Measurements from ENCODE around the gene NXPH3.

NXPH3 gene

DNA sequence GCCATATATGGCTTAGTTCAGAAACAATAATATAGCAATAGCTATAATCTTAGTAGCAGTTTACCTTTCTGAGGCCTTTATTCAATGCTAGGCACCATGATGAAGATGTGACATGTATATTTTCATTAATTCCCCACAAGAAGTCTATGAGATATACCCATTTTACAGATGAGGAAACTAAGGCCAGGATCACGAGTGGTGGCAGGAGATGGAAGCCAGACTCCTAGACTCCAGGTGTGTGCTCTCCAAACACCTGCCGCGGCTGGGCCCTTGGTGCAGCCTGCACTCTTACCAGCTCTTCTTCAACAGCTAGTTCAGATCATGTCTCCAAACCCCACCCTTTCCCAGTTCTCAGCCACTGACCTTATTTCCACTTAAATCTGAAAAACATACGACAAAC, 15.2 kb downstream of the NXPH3 start:
- no peak for DNase-seq (ENCODE audit: low spot score)
- no peak for FAIRE-seq

DNA sequence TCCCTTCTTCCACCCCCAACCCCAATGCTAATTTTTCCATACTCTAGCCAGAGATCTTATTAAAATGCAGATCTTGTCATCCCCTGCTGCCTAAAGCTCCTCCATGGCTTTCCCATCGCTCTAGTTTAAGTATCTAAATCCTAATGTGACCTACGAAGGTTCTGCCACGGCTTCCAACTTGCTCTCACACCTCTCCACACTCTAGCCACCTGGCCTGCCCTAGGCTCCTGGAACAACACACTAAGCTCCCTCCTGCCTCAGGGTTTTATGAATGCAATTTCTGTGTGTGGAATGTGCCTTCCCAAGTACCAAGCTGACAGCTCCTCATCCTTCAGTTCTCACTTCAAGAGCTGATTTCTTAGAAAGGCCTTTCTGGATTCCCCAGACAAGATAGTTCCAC, 16.6 kb downstream of the NXPH3 start:
- FAIRE-seq (no peak), DNase-seq (ENCODE audit: low spot score) (no peak)

DNA sequence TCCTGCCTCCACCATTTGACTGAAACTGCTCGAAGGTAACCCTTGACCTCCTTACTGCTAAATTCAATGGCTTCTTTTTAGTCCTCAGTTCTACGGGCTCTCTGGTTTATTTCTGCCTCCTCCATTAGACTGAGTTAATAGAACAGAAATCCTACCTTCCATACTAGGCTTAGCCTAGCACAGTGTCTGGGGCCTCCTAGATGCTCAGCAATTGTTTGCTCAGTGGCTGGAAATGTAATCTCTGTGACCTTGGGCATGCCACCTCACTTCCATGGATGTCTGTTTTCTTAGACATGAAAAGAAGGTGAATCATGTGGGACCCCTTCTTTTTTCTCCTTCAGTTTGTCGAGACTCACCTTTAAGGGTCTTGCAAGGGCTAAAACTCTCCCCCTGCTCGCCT, 19.7 kb downstream of the NXPH3 start:
- no peak for FAIRE-seq

DNA sequence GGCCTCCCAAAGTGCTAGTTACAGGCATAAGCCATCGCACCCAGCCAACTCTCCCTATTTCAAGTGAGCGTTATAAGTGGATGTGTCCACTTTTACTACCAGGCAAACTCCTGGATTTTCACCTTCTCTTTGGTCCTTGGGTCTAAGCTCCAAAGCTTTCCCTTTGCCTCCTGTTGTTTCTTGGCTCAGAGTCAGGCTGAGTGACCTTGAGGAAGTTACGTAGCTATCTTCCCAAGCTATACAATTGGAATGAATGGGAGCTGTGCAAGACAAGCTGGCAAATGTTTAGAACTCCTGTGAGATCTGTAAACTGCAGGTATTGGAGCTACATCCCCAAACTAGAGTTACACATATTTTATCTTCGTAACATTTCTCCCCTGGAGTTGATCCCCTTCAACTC, 20.3 kb downstream of the NXPH3 start:
- DNase-seq (ENCODE audit: low spot score) (no peak), FAIRE-seq (no peak)

More for the DNA sequence above, 19.7 kb downstream of the NXPH3 start:
- DNase-seq (ENCODE audit: low spot score): no peak

DNA sequence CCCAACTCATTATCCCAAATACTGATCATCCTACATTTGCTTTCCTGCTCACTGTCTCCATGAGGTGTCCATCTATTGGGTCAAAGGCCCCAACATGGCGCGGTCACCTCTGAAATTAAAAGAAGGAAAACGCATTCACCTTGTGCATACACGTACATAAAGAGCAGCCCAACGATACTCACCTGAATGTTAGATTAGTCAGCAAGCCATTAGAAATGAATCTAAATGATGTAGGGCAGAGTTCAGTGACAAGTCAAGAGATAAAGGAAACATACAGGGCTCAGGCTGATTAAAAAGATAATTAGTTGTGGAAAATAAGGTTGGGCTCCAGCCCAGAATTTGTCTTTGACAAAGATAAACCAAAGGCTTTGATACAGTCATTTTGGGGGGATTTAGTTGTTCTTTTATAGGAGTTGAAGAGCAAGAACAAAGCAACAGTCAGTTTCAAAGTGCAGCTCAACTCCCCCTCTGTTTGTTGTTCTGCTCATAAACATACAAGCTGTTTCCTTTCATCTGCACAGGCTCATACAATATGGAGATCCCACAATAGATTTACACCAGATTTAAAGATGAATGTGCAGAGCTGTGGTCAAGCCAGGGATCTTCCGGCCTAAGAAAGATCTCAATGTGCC, 21.1 kb downstream of the NXPH3 start:
- DNase-seq (ENCODE audit: low spot score): no peak
- FAIRE-seq: no peak

DNA sequence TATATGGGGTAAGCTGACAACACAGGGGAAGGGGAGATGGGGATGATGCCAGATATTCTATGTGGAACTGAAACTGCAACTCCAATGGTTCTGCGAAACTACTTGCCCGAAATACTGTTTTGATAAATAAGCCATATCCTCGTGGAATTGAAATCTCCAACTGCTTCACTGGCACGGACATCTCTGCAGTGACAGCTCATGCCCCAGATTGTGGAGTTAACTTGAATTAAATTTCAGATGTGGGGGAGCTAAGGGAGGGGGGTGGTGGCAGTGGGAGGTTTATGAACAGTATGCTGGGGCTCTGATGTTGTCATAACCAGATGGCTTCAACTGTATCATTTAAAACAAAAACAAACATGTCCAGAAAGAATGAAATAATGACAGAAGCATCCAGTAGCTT, 21.8 kb downstream of the NXPH3 start:
- FAIRE-seq (no peak), DNase-seq (ENCODE audit: low spot score) (no peak)

DNA sequence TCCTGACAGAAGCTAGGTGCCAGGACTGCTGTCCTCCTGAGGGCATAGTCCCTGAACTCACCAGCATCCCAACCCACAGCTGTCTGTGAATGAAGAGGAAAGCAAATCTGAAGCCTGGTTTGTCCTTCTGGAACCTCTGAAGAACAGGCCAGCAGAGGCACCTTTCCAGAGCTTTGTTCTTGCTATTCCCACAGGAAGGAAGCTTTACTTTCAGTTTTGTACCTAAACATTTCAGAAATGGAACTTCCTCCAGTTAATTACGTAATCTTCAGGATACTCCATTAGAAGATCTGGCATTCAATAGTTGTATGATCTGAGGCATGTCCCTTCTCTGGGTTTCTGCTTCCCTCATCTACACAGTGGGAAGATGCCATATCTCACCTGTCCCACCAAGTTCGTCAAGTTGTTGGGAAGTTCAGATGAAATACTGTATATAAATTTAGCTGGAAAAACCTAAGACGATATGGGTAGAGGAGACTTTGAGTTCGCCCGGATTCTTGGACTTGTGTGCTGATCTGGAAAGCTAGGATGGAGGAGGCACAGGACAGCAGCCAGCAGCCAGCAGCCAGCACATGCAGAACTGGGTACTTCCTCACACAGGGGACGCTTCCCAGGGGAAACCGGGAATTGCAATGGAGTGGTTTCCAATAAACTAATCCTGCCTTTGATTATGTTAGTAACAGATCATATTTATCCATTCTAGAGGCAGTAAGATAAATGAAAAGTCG, 22.4 kb downstream of the NXPH3 start:
- DNase-seq (ENCODE audit: low spot score) (no peak), FAIRE-seq (no peak)

DNA sequence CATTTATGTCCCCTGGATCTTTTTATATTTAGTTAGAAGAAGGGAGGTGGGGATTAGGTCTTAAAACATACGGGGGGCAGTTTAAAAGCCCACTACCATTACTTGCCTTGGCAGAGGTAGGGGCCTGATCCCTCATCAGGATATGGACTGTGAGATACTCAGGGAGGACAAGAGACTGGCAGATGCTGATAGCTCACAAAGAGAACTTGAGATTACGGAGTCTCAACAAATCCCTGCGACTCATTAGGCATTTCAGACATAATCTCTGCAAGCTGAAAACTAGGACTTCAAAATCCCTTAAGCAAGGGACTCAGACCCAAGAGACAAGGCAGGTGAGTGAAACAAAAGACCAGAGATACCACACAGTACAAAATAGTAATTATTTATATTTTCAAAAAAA, 23.2 kb downstream of the NXPH3 start:
- no peak for DNase-seq (ENCODE audit: low spot score)
- no peak for FAIRE-seq

DNA sequence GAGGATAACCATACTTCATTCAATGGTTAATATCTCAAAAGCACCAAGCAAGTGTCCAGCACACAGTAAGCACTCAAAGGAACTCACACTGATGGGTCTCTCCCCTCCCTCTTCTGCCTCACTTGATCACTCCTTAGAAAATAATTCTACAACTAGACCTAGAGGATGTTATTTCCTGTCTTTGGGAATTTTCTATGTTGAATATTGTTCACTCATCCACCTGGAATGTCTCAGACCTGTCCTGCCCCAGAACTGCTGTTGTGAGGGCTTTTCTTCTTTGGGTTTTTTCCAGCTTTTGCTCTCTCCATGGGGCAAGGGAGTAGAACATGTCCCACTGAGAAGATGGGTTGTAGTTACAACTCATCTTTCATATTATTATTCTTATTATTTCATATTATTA, 25.3 kb downstream of the NXPH3 start:
- FAIRE-seq: no peak
- DNase-seq (ENCODE audit: low spot score): no peak

DNA sequence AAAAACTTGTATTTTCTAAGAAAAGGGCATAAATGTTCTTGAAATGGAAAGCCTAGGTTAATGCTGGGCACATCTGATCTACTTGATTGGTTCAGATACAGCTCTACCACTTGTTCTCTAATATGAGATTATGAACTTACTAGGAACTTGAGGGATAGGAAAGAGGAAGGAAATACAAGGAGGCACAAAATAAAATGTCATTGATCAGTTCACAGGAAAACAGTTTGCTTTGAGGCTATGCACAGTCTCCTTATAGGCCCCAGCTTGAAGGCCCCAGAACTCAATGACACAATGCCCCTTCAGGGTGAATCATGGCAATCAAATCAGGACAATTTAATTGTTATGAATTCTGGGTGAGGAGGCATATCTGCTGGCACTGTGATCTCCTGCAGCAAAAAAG, 27.1 kb downstream of the NXPH3 start:
- DNase-seq (ENCODE audit: low spot score): no peak

DNA sequence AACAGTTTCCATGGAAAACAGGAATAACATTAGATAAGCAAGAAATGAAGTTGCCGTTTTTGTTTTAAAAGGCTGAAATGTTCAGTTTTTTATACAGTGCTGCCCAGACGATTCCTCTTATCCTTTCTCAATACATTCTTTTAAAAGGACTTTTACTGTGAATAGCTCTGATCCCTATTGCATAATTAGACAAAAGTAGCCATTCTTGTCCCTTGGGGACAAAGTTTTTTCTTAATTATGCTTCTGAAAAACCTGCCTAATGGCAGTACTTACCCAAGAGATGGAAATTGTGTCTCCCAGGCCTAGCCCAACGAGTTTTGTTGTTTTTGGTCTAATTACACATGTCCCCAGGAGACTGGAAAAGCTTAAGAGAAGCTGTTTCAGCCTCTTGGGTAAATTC, 27.6 kb downstream of the NXPH3 start:
- DNase-seq (ENCODE audit: low spot score): no peak
- FAIRE-seq: no peak

More for the DNA sequence above, 27.1 kb downstream of the NXPH3 start:
- FAIRE-seq: no peak

DNA sequence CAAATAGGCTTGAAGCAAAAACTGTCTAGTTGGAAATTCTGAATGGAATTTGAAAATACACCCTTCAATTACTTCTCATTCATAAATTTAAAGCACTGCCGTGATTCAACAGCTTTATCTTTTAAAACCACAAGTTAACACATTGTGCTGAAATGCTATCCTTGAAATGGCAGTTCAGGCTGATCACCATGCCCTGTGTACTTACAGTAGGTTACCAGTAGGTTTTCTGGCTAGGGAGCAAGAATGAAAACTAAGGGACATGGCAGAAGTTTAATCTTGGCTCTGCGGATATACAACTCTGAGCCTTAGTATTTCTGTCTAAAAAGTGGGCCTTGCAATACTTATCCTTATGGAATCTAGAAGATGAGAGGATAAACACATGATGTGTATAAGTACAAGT, 28.0 kb downstream of the NXPH3 start:
- DNase-seq (ENCODE audit: low spot score) (no peak), FAIRE-seq (no peak)

DNA sequence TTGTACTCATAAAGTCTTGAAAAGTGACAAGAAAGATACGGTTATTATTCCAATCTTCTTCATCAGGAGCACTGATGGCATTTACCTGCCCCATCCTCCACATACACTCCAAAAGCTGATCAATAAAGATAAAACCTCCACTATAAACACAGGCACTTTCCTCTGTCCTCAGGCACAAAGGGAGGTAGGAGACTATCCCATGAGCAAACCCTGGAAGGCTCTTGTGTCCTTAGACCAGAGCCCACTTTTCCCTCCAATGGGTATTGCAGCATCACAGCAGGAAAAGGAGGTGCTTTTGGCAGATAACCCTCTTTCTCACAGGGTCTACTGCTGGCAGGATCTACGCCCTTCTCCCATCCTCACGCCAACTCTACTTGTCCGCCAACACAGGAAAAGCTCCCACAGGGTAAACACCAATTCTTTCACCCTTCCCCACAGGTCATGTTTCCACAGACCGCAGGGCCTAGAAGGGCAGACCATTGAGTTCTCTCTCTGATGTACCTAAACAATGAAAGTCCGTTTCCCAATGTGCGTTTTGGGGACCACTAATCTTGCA, 28.7 kb downstream of the NXPH3 start:
- no peak for DNase-seq (ENCODE audit: low spot score)
- FAIRE-seq: no peak

DNA sequence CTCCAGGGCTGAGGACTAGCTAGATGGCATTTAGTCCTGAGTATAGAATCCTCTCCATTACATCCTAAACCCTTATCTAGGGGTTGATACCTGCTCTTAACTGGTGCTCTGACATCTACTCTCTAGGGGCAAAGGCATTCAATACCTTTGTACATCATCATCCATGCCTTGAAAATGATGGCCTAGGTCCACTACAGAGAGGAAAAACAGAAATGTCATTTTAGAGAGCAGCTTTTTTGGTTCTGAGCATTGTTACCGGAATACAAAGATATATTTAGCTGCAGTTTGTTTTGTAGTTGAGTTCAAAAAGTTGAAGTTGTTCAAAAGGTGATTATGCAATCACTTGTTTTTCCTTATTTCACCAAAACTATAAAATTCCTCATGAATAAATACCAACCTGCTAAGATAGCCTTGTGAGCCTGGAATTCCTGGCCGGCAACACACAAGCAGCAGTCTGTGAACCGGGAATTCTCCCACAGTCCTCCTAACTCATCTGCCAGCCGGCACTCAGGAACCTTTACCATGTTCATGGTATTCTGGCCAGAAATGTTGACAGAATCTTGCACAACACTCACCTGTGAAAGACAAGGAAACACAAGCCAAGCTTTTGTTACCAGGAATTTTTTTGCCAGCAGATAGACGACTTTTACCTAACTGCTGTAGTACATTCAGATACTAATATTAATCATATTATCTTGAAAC, 35.4 kb downstream of the NXPH3 start:
- DNase-seq (ENCODE audit: low spot score) (no peak), FAIRE-seq (no peak)

DNA sequence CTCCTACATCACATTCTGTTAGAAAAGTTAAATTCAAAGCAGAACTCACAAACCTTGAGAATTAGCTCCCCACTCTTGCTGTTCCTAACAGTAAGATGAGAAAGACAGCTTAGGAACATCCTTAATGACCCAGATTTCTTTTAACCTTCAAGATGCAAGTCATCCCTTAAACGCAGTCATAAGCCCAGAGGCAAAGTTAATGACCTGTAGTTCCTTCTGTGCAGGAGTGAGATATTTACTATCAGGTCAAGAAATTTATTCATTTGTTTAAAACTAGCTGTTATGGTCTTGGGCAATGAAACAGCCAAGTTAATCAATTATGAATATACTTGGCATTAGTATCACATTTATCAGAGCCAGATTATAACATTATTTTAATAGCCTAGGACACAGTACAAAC, 37.1 kb downstream of the NXPH3 start:
- peak; percentile 76 for FAIRE-seq
- DNase-seq (ENCODE audit: low spot score): no peak

DNA sequence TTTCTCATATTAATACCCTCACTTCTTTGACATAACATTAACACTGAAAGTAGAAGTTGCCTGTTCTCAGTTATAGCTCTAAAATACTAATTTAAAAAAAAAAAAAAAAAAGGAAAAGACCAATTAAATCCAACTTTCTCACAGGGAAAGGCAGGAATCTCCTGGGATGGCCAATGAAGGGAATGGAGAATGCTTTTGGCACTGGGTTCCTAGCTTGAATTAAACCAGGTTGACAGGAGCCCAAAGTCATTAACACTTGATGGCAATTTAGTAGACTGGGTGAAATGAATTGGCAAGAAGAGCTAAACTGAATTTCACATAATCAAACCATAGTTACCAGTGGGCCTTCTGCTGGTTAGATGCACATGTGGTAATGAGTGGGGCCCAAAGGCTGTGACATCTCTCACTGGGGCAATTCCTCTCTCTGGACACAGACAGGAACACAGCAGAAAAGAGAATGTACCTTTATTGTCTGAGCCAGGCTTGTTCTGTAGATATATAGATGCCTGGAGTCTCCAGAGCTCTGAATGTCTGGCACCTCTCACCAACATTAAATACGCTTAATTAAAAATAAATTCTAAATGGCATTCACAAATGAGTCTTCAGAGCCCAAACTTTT, 37.6 kb downstream of the NXPH3 start:
- no peak for DNase-seq (ENCODE audit: low spot score)
- no peak for FAIRE-seq

DNA sequence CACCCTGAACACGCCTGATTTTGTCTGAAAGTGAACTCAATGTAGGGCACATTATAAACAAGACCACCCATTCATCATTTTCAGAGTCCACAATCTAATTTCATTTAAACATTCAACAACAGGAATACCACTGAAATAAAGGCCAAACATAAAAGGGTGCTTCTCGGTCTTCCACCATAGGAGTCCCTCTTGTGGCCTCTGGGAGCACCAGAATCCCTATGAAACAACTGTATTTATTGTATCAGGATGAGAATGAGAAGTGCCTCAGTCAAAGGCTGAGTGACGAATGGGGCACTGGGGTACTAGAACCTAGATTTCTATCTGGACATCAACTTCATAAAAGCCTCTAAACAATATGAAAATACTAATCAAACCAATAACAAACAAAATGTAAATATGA, 40.4 kb downstream of the NXPH3 start:
- FAIRE-seq (no peak), DNase-seq (ENCODE audit: low spot score) (no peak)

DNA sequence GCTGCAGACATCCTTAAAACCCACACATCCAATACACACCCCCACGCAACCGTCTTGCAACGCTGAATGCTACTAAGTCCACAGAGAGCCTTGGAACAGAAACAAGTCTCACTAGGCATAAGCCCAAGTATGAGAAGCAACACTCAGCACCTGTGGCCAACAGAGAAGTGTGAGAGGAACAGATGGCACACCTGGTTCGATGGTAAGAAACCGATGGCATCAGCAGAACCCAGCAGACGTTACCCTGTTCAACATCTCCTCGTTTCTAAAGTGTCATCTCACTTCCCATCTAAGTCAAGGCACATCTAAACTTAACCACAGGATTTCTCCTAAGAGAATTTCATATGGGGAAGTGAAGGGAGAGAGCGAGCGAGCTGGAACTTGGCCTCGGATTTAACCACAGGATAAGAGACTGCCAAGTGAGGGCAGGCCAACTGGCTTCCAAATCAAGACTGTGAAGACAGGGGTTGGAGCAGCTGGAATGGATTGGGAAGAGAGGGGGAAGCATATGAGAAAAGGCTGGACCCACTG, 41.0 kb downstream of the NXPH3 start:
- FAIRE-seq: no peak
- DNase-seq (ENCODE audit: low spot score): no peak

DNA sequence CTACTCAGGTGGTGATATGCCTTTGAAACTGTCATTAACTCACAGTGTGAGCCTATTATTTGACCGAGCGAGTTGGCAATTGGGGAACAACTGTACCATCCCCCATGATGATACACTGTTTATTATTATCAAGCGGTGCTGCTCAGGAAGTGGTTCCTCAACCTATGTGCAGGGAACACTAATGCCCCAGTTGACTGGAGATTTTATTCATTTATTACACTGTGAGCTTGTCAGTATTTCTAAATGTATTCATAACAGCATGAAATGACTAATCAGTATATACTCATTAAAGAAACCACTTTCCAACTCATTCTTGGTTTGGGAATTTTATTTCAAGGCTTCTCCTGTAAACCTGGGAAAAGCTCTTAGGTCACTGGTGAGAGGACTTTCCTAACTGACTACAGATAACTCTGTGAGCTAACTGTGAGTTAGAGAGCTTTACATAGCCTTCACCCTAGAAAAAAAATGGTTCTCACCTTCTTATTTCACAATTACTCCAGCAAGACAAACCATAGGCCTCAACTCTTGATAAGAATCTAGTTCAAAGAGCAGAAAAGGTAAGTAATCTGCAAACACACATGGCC, 42.4 kb downstream of the NXPH3 start:
- DNase-seq (ENCODE audit: low spot score) (no peak), FAIRE-seq (no peak)

DNA sequence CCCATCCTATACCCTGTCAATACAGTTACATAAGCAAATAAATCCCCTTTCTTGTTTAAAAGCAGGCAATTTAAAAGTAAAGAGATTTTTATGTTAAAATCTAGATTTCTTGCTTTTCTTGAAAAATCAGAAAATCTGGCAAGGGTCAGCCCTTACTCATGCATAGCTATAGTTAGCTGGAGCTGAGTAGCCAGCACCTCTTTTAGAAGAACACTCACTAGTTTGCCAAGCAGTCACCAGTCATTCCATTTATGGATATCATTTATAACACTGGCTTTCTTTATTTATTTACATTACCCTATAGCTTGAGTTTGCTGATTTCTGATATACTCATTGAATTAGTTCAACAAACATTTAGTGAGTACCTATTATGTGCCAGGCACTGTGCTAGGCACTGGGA, 45.7 kb downstream of the NXPH3 start:
- DNase-seq (ENCODE audit: low spot score) (no peak), FAIRE-seq (no peak)

DNA sequence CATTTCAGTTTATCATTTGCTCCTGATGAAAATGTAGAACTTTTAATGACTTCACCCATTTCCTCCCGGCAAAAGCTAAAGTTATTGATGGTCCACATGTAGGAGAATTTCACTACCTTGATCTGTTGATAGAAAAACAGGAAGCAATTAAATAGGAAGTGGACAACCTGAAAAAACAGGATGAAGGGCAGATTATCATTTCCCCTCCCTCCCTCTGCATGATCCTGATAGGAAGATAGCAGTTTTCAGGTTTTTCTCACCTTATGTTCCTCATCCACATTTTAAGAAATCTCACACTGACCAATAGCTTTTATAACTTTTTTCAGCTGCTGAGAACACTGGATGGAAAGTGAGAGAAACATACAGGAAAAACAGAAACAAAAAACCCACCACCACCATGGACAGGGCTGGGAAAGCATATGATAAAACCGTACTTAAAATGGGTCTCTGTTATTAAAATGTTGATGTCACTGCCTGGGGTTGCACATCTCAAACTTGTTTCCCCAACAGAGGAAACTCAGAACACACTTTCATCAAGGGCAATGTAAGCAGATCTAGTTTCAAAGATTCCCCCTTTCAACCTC, 46.4 kb downstream of the NXPH3 start:
- DNase-seq (ENCODE audit: low spot score) (no peak), FAIRE-seq (no peak)
